HCT116 (cell line): ENCODE results near the gene KRT39. TPM values are rescaled to one million over a fixed set of nuclear protein-coding genes. Genes with fewer than 3 reads are reported as not detected.

ENCODE experiments used
- ATAC-seq: fragments of 200-7000 bp; cut with Tn5 transposase; 2 replicates; pipeline ENCODE4 v1.9.1; 2020; ENCODE audit warnings: mild to moderate bottlenecking, moderate library complexity
- Bru-seq: library from RNA; stranded (reverse); fragments of 400-500 nt; gene quantifications from one replicate; lab custom pipeline; 2021; lab: Mats Ljungman, UMichigan
- BruChase-seq, 2 experiments: library from RNA; stranded (reverse); fragments of 400-500 nt; gene quantifications; one replicate each; lab custom pipeline; 2021; lab: Mats Ljungman, UMichigan
- BruUV-seq: library from RNA; stranded (reverse); fragments of 400-500 nt; replicated peaks from 2 replicates; lab custom pipeline; 2021; lab: Mats Ljungman, UMichigan
- CTCF ChIA-PET: fragments of 300-600 bp; sonication (Branson Sonifier 250); formaldehyde crosslinking; loops from one replicate; lab custom pipeline; 2021; ENCODE audit warnings: antibody characterized with exemption; lab: Charles Lee
- POLR2A ChIA-PET: fragments of 300-600, 350-600 bp; sonication (Branson Sonifier 250); formaldehyde crosslinking; loops from one replicate; lab custom pipeline; 2021; ENCODE audit warnings: antibody characterized with exemption; lab: Charles Lee
- RAD21 ChIA-PET, 2 experiments: fragments of 300-600 bp; sonication (Branson Sonifier 250); formaldehyde crosslinking; loops; one replicate each; lab custom pipeline; 2023; ENCODE audit warnings: low total read pairs in 2 of 2; ENCODE audit not compliant: uncharacterized antibody in 2 of 2, unreplicated experiment in 2 of 2, low non-redundant PET in 1 of 2; lab: Charles Lee
- DNase-seq: peaks from one replicate; pipeline ENCODE4 v3.0.0-alpha.2; 2010; ENCODE audit warnings: low read depth, low spot score
- H2AFZ ChIP-seq: fragments of 200-600 bp; shearing (Covaris generic), sonication (generic); 2 replicates; pipeline ENCODE4 v1.6.1; 2017; ENCODE audit warnings: low read depth, mixed run types, mixed read lengths, antibody characterized with exemption, low read length; ENCODE audit not compliant: poor library complexity, severe bottlenecking
- H3K27ac ChIP-seq: 2 replicates; pipeline ENCODE4 v1.5.1; 2012; ENCODE audit warnings: low read depth, low read length
- H3K27me3 ChIP-seq: fragments of 200-600 bp; sonication (generic); 2 replicates; pipeline ENCODE4 v1.6.1; 2016; ENCODE audit warnings: mixed run types, low read length, mixed read lengths; ENCODE audit not compliant: insufficient read depth
- H3K36me3 ChIP-seq, 2 experiments: fragments of 200-500 bp in 1 of 2; fragments of 200-600 bp in 1 of 2; sonication (Bioruptor generic) in 1 of 2; sonication (generic) in 1 of 2; 2 replicates each; pipeline versions ENCODE4 v1.5.1 to v1.6.1; 2014 to 2016; ENCODE audit warnings: low read length in 2 of 2, inconsistent platforms in 1 of 2, mixed read lengths in 1 of 2, mixed run types in 1 of 2; ENCODE audit not compliant: insufficient read depth in 2 of 2, control insufficient read depth in 1 of 2
- H3K4me1 ChIP-seq, 2 experiments: fragments of 200-600 bp in 1 of 2; sonication (generic) in 1 of 2; 2 replicates each; pipeline versions ENCODE4 v1.5.1 to v1.6.1; 2012 to 2017; ENCODE audit warnings: low read length in 2 of 2, inconsistent platforms in 1 of 2, mild to moderate bottlenecking in 1 of 2, mixed read lengths in 1 of 2, mixed run types in 1 of 2, moderate library complexity in 1 of 2; ENCODE audit not compliant: insufficient read depth in 2 of 2, control insufficient read depth in 1 of 2
- H3K4me2 ChIP-seq: fragments of 200-600 bp; sonication (generic); 2 replicates; pipeline ENCODE4 v1.6.1; 2017; ENCODE audit warnings: mixed run types, low read length, mixed read lengths
- H3K4me3 ChIP-seq, 2 experiments: fragments of 200-600 bp in 1 of 2; sonication (generic) in 1 of 2; replicated peaks in 1 of 2; 2 replicates each; pipeline ENCODE4 v1.5.1; 2011 to 2016; ENCODE audit warnings: low read length in 2 of 2, control low read depth in 1 of 2, low read depth in 1 of 2, mild to moderate bottlenecking in 1 of 2, mixed read lengths in 1 of 2, mixed run types in 1 of 2
- H3K79me2 ChIP-seq: fragments of 200-600 bp; sonication (generic); 2 replicates; pipeline ENCODE4 v1.6.1; 2017; ENCODE audit warnings: mild to moderate bottlenecking, mixed run types, low read length, moderate library complexity, mixed read lengths; ENCODE audit not compliant: insufficient read depth
- H3K9ac ChIP-seq: fragments of 200-600 bp; sonication (generic); 2 replicates; pipeline ENCODE4 v1.6.1; 2016; ENCODE audit warnings: low read length, mixed read lengths
- H3K9me2 ChIP-seq: fragments of 200-600 bp; sonication (generic), shearing (Covaris generic); 2 replicates; pipeline ENCODE4 v1.6.1; 2017; ENCODE audit warnings: mixed run types, mild to moderate bottlenecking, moderate library complexity; ENCODE audit not compliant: insufficient read depth
- H3K9me3 ChIP-seq, 2 experiments: fragments of 200-500 bp in 1 of 2; fragments of 200-600 bp in 1 of 2; sonication (Bioruptor generic) in 1 of 2; sonication (generic) in 1 of 2; 2 replicates each; pipeline ENCODE4 v1.6.1; 2014 to 2017; ENCODE audit warnings: low read length in 2 of 2, mixed read lengths in 2 of 2, inconsistent platforms in 1 of 2, low read depth in 1 of 2, mild to moderate bottlenecking in 1 of 2, mixed run types in 1 of 2, moderate library complexity in 1 of 2; ENCODE audit not compliant: control insufficient read depth in 1 of 2, insufficient read depth in 1 of 2
- H4K20me1 ChIP-seq: fragments of 200-600 bp; sonication (generic), shearing (Covaris generic); 2 replicates; pipeline ENCODE4 v1.6.1; 2017; ENCODE audit warnings: mixed run types, mild to moderate bottlenecking, moderate library complexity; ENCODE audit not compliant: insufficient read depth
- CBX3 ChIP-seq: IDR thresholded peaks from 2 replicates; pipeline ENCODE4 v1.6.1; 2012; ENCODE audit warnings: low read depth
- CEBPB ChIP-seq: IDR thresholded peaks from 2 replicates; pipeline ENCODE4 v1.6.1; 2012; ENCODE audit warnings: low read depth
- ELF1 ChIP-seq: IDR thresholded peaks from 2 replicates; pipeline ENCODE4 v1.6.1; 2012; ENCODE audit warnings: low read depth, borderline replicate concordance
- FOSL1 ChIP-seq: IDR thresholded peaks from 2 replicates; pipeline ENCODE4 v1.6.1; 2012; ENCODE audit warnings: low read depth
- JUND ChIP-seq: IDR thresholded peaks from 2 replicates; pipeline ENCODE4 v1.6.1; 2012
- POLR2A ChIP-seq: IDR thresholded peaks from 2 replicates; pipeline ENCODE4 v1.7.0; 2011; ENCODE audit warnings: borderline replicate concordance; ENCODE audit not compliant: insufficient read depth, insufficient read length; ENCODE audit errors: extremely low read depth
- POLR2AphosphoS5 ChIP-seq: IDR thresholded peaks from 2 replicates; pipeline ENCODE4 v1.6.1; 2011; ENCODE audit warnings: mild to moderate bottlenecking, low read depth, low read length, moderate library complexity
- RAD21 ChIP-seq: IDR thresholded peaks from 2 replicates; pipeline ENCODE4 v1.6.1; 2012; ENCODE audit warnings: low read depth, mild to moderate bottlenecking
- SRF ChIP-seq: IDR thresholded peaks from 2 replicates; pipeline ENCODE4 v1.6.1; 2012; ENCODE audit warnings: low read depth
- intact Hi-C: fragments of 100-400 bp; cut with micrococcal nuclease; formaldehyde crosslinking; loops from 2 replicates; pipeline ENCODE4 v1.10.0; 2022
- long read RNA-seq: library from polyadenylated mRNA; unstranded; transcript quantifications from one replicate; pipeline ENCODE4 v2.0.0, GENCODE V29; 2021; ENCODE audit not compliant: unreplicated experiment
- polyA plus RNA-seq: library from polyadenylated mRNA; unstranded; fragments of >200 nt; gene quantifications from 2 replicates; pipeline ENCODE4 v1.2.1, GENCODE V29; 2012; ENCODE audit warnings: missing spikeins
- total RNA-seq: library from RNA; stranded (reverse); gene quantifications from one replicate; pipeline ENCODE4 v1.2.1, GENCODE V29; 2021; ENCODE audit not compliant: unreplicated experiment
- TF ChIP-seq, protein P1 (sequence below): IDR thresholded peaks from 2 replicates; pipeline ENCODE4 v1.6.1; 2012; ENCODE audit warnings: low read depth
- TF ChIP-seq, protein P2 (sequence below): IDR thresholded peaks from 2 replicates; pipeline ENCODE4 v1.6.1; 2012
- TF ChIP-seq, protein P3 (sequence below): IDR thresholded peaks from 2 replicates; pipeline ENCODE4 v1.6.1; 2011; ENCODE audit warnings: mild to moderate bottlenecking, low read length, moderate library complexity; ENCODE audit not compliant: insufficient replicate concordance; ENCODE audit errors: extremely low read depth
- TF ChIP-seq, protein P4 (sequence below), 3 experiments: fragments of 200-600 bp in 1 of 3; sonication (generic) in 1 of 3; IDR thresholded peaks in 2 of 3; conservative IDR thresholded peaks in 1 of 3; 2 replicates each; pipeline ENCODE4 v1.5.1; 2012 to 2017; ENCODE audit warnings: low read depth in 2 of 3, low read length in 2 of 3, antibody characterized with exemption in 1 of 3, borderline replicate concordance in 1 of 3, control low read depth in 1 of 3, mild to moderate bottlenecking in 1 of 3, mixed read lengths in 1 of 3, mixed run types in 1 of 3, moderate library complexity in 1 of 3; ENCODE audit not compliant: insufficient read depth in 1 of 3

The KRT39 gene
- total RNA-seq (not detected), Bru-seq, nascent RNA (percentile 19 among the genes with signal in this experiment), BruChase-seq, experiment 1, labeled RNA remaining after a 6-hour chase (not detected), BruChase-seq, experiment 2, labeled RNA remaining after a 2-hour chase (percentile 8 among the genes with signal in this experiment)
- polyA plus RNA-seq, result 0.09 and 0.10 TPM in 2 replicates
- long read RNA-seq, result 0 reads

DNA sequence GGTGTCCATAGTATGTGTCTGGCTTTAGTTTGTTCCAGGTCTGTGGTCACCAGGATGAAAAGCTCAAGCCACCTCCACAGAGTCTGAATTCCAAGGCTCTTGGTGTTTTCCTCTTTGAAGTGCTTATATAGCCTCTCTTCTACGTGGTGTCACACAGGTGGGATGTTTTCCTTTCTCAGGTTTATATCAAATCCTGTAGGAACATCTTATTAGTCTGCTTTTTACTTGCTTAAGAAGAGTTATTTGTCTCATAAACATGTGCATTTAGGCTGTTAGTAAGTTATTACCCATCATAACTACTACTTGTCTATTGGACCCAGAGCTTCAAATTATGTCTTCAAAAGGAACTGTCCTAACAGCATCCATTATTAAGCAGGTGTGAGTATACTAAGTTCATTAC lies at the start of gene KRT39:
Gene KRT39, minus strand, starts transcription at position 101 of the 400 bp plus-strand sequence. Its CDS starts 92 bp downstream, at position 9.
- ChIA-PET RAD21 (no interaction called here), POLR2A (no interaction called here), CTCF (no interaction called here)
- Histone ChIP-seq H3K9ac (no peak within 1 kb of the TSS), H3K4me1 (peaks cover 0 to 4% of the 10 kb centered on the region in 2 experiments; a peak in 2 of 4 replicates), H3K9me2 (no peaks in the 10 kb centered on the region), H3K27me3 (no peaks in the 10 kb centered on the region), H3K4me3 (no peak within 1 kb of the TSS), H3K4me2 (no peak within 1 kb of the TSS), H3K36me3 (peaks cover 0 to 24% of the 10 kb centered on the region in 2 experiments; a peak in 2 of 4 replicates), H4K20me1 (no peaks in the 10 kb centered on the region), H2AFZ (no peak within 1 kb of the TSS), H3K9me3 (peaks cover 0 to 23% of the 10 kb centered on the region in 2 experiments; a peak in 1 of 4 replicates), H3K79me2 (no peaks in the 10 kb centered on the region), H3K27ac (no peak within 1 kb of the TSS)
- BruUV-seq, result no TSS peak
- no peak for ATAC-seq
- TF ChIP-seq ELF1 (no peak), RAD21 (no peak), POLR2AphosphoS5 (no peak), CEBPB (no peak), JUND (no peak), POLR2A (no peak), FOSL1 (no peak), CBX3 (no peak), SRF (no peak)
- TF ChIP-seq, protein P1, sequence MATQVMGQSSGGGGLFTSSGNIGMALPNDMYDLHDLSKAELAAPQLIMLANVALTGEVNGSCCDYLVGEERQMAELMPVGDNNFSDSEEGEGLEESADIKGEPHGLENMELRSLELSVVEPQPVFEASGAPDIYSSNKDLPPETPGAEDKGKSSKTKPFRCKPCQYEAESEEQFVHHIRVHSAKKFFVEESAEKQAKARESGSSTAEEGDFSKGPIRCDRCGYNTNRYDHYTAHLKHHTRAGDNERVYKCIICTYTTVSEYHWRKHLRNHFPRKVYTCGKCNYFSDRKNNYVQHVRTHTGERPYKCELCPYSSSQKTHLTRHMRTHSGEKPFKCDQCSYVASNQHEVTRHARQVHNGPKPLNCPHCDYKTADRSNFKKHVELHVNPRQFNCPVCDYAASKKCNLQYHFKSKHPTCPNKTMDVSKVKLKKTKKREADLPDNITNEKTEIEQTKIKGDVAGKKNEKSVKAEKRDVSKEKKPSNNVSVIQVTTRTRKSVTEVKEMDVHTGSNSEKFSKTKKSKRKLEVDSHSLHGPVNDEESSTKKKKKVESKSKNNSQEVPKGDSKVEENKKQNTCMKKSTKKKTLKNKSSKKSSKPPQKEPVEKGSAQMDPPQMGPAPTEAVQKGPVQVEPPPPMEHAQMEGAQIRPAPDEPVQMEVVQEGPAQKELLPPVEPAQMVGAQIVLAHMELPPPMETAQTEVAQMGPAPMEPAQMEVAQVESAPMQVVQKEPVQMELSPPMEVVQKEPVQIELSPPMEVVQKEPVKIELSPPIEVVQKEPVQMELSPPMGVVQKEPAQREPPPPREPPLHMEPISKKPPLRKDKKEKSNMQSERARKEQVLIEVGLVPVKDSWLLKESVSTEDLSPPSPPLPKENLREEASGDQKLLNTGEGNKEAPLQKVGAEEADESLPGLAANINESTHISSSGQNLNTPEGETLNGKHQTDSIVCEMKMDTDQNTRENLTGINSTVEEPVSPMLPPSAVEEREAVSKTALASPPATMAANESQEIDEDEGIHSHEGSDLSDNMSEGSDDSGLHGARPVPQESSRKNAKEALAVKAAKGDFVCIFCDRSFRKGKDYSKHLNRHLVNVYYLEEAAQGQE, result no peak
- TF ChIP-seq, protein P2, sequence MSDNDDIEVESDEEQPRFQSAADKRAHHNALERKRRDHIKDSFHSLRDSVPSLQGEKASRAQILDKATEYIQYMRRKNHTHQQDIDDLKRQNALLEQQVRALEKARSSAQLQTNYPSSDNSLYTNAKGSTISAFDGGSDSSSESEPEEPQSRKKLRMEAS, result no peak
- TF ChIP-seq, protein P3, sequence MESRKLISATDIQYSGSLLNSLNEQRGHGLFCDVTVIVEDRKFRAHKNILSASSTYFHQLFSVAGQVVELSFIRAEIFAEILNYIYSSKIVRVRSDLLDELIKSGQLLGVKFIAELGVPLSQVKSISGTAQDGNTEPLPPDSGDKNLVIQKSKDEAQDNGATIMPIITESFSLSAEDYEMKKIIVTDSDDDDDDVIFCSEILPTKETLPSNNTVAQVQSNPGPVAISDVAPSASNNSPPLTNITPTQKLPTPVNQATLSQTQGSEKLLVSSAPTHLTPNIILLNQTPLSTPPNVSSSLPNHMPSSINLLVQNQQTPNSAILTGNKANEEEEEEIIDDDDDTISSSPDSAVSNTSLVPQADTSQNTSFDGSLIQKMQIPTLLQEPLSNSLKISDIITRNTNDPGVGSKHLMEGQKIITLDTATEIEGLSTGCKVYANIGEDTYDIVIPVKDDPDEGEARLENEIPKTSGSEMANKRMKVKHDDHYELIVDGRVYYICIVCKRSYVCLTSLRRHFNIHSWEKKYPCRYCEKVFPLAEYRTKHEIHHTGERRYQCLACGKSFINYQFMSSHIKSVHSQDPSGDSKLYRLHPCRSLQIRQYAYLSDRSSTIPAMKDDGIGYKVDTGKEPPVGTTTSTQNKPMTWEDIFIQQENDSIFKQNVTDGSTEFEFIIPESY, result no peak
- TF ChIP-seq, protein P4, sequence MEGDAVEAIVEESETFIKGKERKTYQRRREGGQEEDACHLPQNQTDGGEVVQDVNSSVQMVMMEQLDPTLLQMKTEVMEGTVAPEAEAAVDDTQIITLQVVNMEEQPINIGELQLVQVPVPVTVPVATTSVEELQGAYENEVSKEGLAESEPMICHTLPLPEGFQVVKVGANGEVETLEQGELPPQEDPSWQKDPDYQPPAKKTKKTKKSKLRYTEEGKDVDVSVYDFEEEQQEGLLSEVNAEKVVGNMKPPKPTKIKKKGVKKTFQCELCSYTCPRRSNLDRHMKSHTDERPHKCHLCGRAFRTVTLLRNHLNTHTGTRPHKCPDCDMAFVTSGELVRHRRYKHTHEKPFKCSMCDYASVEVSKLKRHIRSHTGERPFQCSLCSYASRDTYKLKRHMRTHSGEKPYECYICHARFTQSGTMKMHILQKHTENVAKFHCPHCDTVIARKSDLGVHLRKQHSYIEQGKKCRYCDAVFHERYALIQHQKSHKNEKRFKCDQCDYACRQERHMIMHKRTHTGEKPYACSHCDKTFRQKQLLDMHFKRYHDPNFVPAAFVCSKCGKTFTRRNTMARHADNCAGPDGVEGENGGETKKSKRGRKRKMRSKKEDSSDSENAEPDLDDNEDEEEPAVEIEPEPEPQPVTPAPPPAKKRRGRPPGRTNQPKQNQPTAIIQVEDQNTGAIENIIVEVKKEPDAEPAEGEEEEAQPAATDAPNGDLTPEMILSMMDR (IDR thresholded peaks at IDR 0.05 in 2 of 3, conservative IDR thresholded peaks at IDR 0.05 in 1 of 3; ENCODE audit: borderline replicate concordance in 1 of 3, insufficient read depth in 1 of 3, low read depth in 2 of 3, low read length in 2 of 3), result no peak
- intact Hi-C loops, result no loop called here
- DNase-seq, result no peak
